Type B pancreatic cell (in vitro differentiated cells): ENCODE results near the gene ZFYVE16. TPM values are rescaled to one million over a fixed set of nuclear protein-coding genes. Genes with fewer than 3 reads are reported as not detected.

ENCODE experiments used
- total RNA-seq: library from RNA; stranded (reverse); gene quantifications from 2 replicates; pipeline ENCODE4 v1.2.1, GENCODE V29; 2021; ENCODE audit warnings: low replicate concordance

The ZFYVE16 gene
- total RNA-seq, 1 donor from 2014 or later = 55.0 TPM

Other genes starting within 250 kb of the ZFYVE16 start
- gene SERINC5, start 152.0 kb upstream of the ZFYVE16 start, total RNA-seq = 59.0 and 161 TPM in 2 replicates
- not detected in 2 replicates for gene SPZ1, start 88.1 kb upstream of the ZFYVE16 start, total RNA-seq
- 2.9 and 3.0 TPM in 2 replicates for gene FAM151B, start 80.0 kb downstream of the ZFYVE16 start, total RNA-seq
- gene ANKRD34B, start 162.2 kb downstream of the ZFYVE16 start, total RNA-seq = 0.07 and 0.19 TPM in 2 replicates
- gene MSH3, start 246.6 kb downstream of the ZFYVE16 start, total RNA-seq = 10.4 and 13.9 TPM in 2 replicates
- gene DHFR, start 246.9 kb downstream of the ZFYVE16 start, total RNA-seq = 24.8 and 55.1 TPM in 2 replicates